K562 (cell line): Measurements from ENCODE around the gene TTLL11. TPM values are rescaled to one million over a fixed set of nuclear protein-coding genes. Genes with fewer than 3 reads are reported as not detected.

ENCODE experiments used
- ATAC-seq: fragments of 200-7000 bp; cut with Tn5 transposase; 3 replicates; pipeline ENCODE4 v1.9.1; 2020; ENCODE audit warnings: moderate library complexity
- BruUV-seq: library from RNA; stranded (reverse); fragments of 400-500 nt; replicated peaks from 2 replicates; lab custom pipeline; 2021; lab: Mats Ljungman, UMichigan
- CTCF ChIA-PET: fragments of 300-600 bp; formaldehyde crosslinking; extraction: SDS; loops from one replicate; lab custom pipeline; 2021; ENCODE audit warnings: low intra/inter-chr PET ratio; lab: Yijun Ruan, JAX
- POLR2A ChIA-PET: fragments of 300-600, 350-650 bp; sonication (Branson Sonifier 250); formaldehyde crosslinking; extraction: SDS; loops from one replicate; lab custom pipeline; 2021; ENCODE audit warnings: antibody characterized with exemption, inconsistent platforms; lab: Yijun Ruan, JAX
- DNase-seq, 4 experiments: peaks; one replicate each; pipeline versions ENCODE4 v3.0.0 to v3.0.0-alpha.2; 2011 to 2018; ENCODE audit warnings: low spot score in 3 of 4, mixed read lengths in 3 of 4; ENCODE audit errors: extremely low read depth in 1 of 4
- FAIRE-seq: peaks from 2 replicates; lab custom pipeline; 2011; peaks lifted over from hg19 to GRCh38; lab: Jason Lieb, UNC
- H2AFZ ChIP-seq: 2 replicates; pipeline ENCODE4 v1.6.0; 2011; ENCODE audit warnings: low read depth, low read length, control low read depth, inconsistent platforms
- H3K27ac ChIP-seq: fragments of 200-600 bp; 3 replicates; pipeline ENCODE4 v1.8.0; 2011; ENCODE audit warnings: low read depth, mild to moderate bottlenecking, control low read depth, inconsistent platforms, low read length, moderate library complexity, mixed read lengths; ENCODE audit errors: extremely low read depth
- H3K27me3 ChIP-seq, 2 experiments: fragments of 300-600 bp in 1 of 2; 2 replicates in 1 of 2; 3 replicates in 1 of 2; pipeline versions ENCODE4 v1.6.0 to v1.8.0; 2011; ENCODE audit warnings: inconsistent platforms in 2 of 2, low read length in 2 of 2, mild to moderate bottlenecking in 1 of 2, mixed read lengths in 1 of 2, moderate library complexity in 1 of 2; ENCODE audit not compliant: control insufficient read depth in 2 of 2, insufficient read depth in 2 of 2
- H3K36me3 ChIP-seq: fragments of 300-600 bp; 3 replicates; pipeline ENCODE4 v1.8.0; 2011; ENCODE audit warnings: mild to moderate bottlenecking, low read length, inconsistent platforms; ENCODE audit not compliant: control insufficient read depth, insufficient read depth
- H3K4me1 ChIP-seq, 2 experiments: fragments of 200-600 bp in 1 of 2; replicated peaks in 1 of 2; 2 replicates in 1 of 2; 3 replicates in 1 of 2; pipeline versions ENCODE4 v1.5.1 to v1.8.0; 2011; ENCODE audit warnings: inconsistent platforms in 2 of 2, low read length in 2 of 2, mild to moderate bottlenecking in 1 of 2, mixed read lengths in 1 of 2, moderate library complexity in 1 of 2; ENCODE audit not compliant: control insufficient read depth in 2 of 2, insufficient read depth in 2 of 2
- H3K4me2 ChIP-seq: 2 replicates; pipeline ENCODE4 v1.6.1; 2011; ENCODE audit warnings: low read length, control low read depth, inconsistent platforms, mixed read lengths; ENCODE audit not compliant: insufficient read depth
- H3K4me3 ChIP-seq: fragments of 200-600 bp; sonication (generic), shearing (Covaris generic); 2 replicates; pipeline ENCODE4 v1.5.1; 2016; ENCODE audit warnings: control low read depth, inconsistent platforms
- H3K79me2 ChIP-seq: fragments of 200-600 bp; 3 replicates; pipeline ENCODE4 v1.8.0; 2011; ENCODE audit warnings: low read length, inconsistent platforms; ENCODE audit not compliant: control insufficient read depth, insufficient read depth
- H3K9ac ChIP-seq, 2 experiments: 2 replicates each; pipeline versions ENCODE4 v1.6.0 to v1.6.1; 2011; ENCODE audit warnings: low read depth in 2 of 2, low read length in 2 of 2, control low read depth in 1 of 2, inconsistent platforms in 1 of 2, mild to moderate bottlenecking in 1 of 2, mixed read lengths in 1 of 2; ENCODE audit not compliant: insufficient read depth in 1 of 2
- H3K9me1 ChIP-seq: one replicate; pipeline ENCODE4 v1.6.0; 2011; ENCODE audit warnings: inconsistent platforms, mild to moderate bottlenecking, low read length, moderate library complexity; ENCODE audit not compliant: control insufficient read depth, insufficient read depth
- H3K9me3 ChIP-seq: replicated peaks from 2 replicates; pipeline ENCODE4 v1.5.1; 2011; ENCODE audit warnings: low read depth, low read length, inconsistent platforms; ENCODE audit not compliant: control insufficient read depth, insufficient read depth
- H4K20me1 ChIP-seq: replicated peaks from 2 replicates; pipeline ENCODE4 v1.6.1; 2011; ENCODE audit warnings: low read length, inconsistent platforms, mixed read lengths; ENCODE audit not compliant: control insufficient read depth, insufficient read depth
- ASH1L ChIP-seq: fragments of 450-650 bp; IDR thresholded peaks from 2 replicates; pipeline ENCODE4 v1.6.1; 2018; ENCODE audit warnings: borderline replicate concordance, mild to moderate bottlenecking, low read depth; ENCODE audit not compliant: partially characterized antibody
- CAMTA2 ChIP-seq: fragments of 250-450 bp; sonication (Bioruptor Pico); conservative IDR thresholded peaks from 2 replicates; pipeline ENCODE4 v1.5.1; 2022
- DMBX1 ChIP-seq: fragments of 250-450 bp; sonication (Bioruptor Pico); IDR thresholded peaks from 2 replicates; pipeline ENCODE4 v1.8.0; 2022; ENCODE audit warnings: inconsistent platforms, mild to moderate bottlenecking, moderate library complexity, borderline replicate concordance
- HDAC1 ChIP-seq, 2 experiments: fragments of 450-650 bp; IDR thresholded peaks; 2 replicates each; pipeline ENCODE4 v1.6.1; 2016 to 2017; ENCODE audit warnings: inconsistent platforms in 1 of 2, mild to moderate bottlenecking in 1 of 2, moderate library complexity in 1 of 2
- MED1 ChIP-seq: sonication (generic); formaldehyde crosslinking; IDR thresholded peaks from 2 replicates; pipeline ENCODE4 v1.8.1; 2023; ENCODE audit warnings: missing genetic modification reagents, borderline replicate concordance
- PML ChIP-seq: IDR thresholded peaks from 2 replicates; pipeline ENCODE4 v1.6.1; 2012; ENCODE audit warnings: low read length, inconsistent platforms
- RBFOX2 ChIP-seq: fragments of 200-400 bp; formaldehyde crosslinking; IDR thresholded peaks from 2 replicates; pipeline ENCODE4 v1.6.1; 2017; ENCODE audit warnings: low read depth, mild to moderate bottlenecking, low read length, moderate library complexity
- RHOXF2B ChIP-seq: fragments of 250-450 bp; sonication (Bioruptor Pico); conservative IDR thresholded peaks from 2 replicates; pipeline ENCODE4 v1.5.1; 2021
- SMAD4 ChIP-seq: fragments of 250-450 bp; sonication (Bioruptor Pico); conservative IDR thresholded peaks from 2 replicates; pipeline ENCODE4 v1.8.0; 2021; ENCODE audit warnings: inconsistent platforms, mild to moderate bottlenecking, moderate library complexity
- SMARCE1 ChIP-seq: fragments of 450-650 bp; IDR thresholded peaks from 2 replicates; pipeline ENCODE4 v1.7.1; 2016; ENCODE audit warnings: mild to moderate bottlenecking
- ZNF707 ChIP-seq: fragments of 250-450 bp; sonication (Bioruptor Pico); conservative IDR thresholded peaks from 2 replicates; pipeline ENCODE4 v1.8.0; 2022; ENCODE audit warnings: inconsistent platforms, mild to moderate bottlenecking, moderate library complexity
- ZNF717 ChIP-seq: fragments of 250-450 bp; sonication (Bioruptor Pico); IDR thresholded peaks from 2 replicates; pipeline ENCODE4 v1.5.0; 2021
- WGBS: fragments of 100-300 bp; shearing (Covaris generic); methylation state at CpG from one replicate; pipeline ENCODE4 v1.1.6; 2016; ENCODE audit warnings: low coverage, mixed read lengths; ENCODE audit not compliant: insufficient coverage; ENCODE audit errors: missing lambda C conversion rate; 5-methylcytosine and 5-hydroxymethylcytosine counted together
- in situ Hi-C: fragments of 300-500 bp; cut with MboI; formaldehyde crosslinking; loops from 4 replicates; pipeline ENCODE4 v1.15.0; 2018; ENCODE audit warnings: inconsistent platforms, mixed read lengths
- intact Hi-C: fragments of 100-400 bp; cut with micrococcal nuclease; formaldehyde crosslinking; loops from 2 replicates; pipeline ENCODE4 v1.14.2; 2022
- polyA plus RNA-seq, 8 experiments: library from polyadenylated mRNA; depleted of rRNA in 4 of 8; stranded (reverse) in 5 of 8; unstranded in 3 of 8; fragments of >200 nt; fragmentation: Nextera tagmentation in 2 of 8; fragmentation: Illumina TruSeq in 1 of 8; extraction: Ambion mirVana in 2 of 8; extraction: Trizol in 1 of 8; gene quantifications; 2 replicates each; pipeline versions ENCODE4 v1.2.1 to v1.2.3, GENCODE V29; 2011 to 2014; ENCODE audit warnings: inconsistent platforms in 1 of 8, missing spikeins in 1 of 8
- total RNA-seq, 7 experiments: library from RNA; depleted of rRNA in 6 of 7; stranded (reverse); fragments of >200 nt in 6 of 7; fragmentation: Illumina TruSeq in 2 of 7; extraction: Trizol in 2 of 7; gene quantifications; 2 replicates each; pipeline versions ENCODE4 v1.2.1 to v1.2.3, GENCODE V29; 2011 to 2021; ENCODE audit warnings: low replicate concordance in 1 of 7
- TF ChIP-seq, protein P1 (sequence below), 2 experiments: fragments of 450-650 bp in 1 of 2; sonication (generic) in 1 of 2; formaldehyde crosslinking in 1 of 2; IDR thresholded peaks in 1 of 2; conservative IDR thresholded peaks in 1 of 2; 2 replicates each; pipeline versions ENCODE4 v1.6.1 to v1.8.1; 2016 to 2023; ENCODE audit warnings: mild to moderate bottlenecking in 2 of 2, moderate library complexity in 2 of 2, inconsistent platforms in 1 of 2, missing genetic modification reagents in 1 of 2
- TF ChIP-seq, protein P2 (sequence below): fragments of 450-650 bp; IDR thresholded peaks from 2 replicates; pipeline ENCODE4 v1.6.1; 2016; ENCODE audit warnings: missing biosample characterization, missing genetic modification characterization
- TF ChIP-seq, protein P3 (sequence below): IDR thresholded peaks from 2 replicates; pipeline ENCODE4 v1.6.1; 2014; ENCODE audit warnings: antibody characterized with exemption

Gene TTLL11
- total and polyA plus RNA-seq, 9 of the 15 experiments (the other 6 are each of a cell fraction or from before 2014, with no cell fraction given), result 0.83 to 4.4 (median 2.7) TPM

- CTCF ChIA-PET, result no interaction called here
- no peak overlapping the region for H3K27ac ChIP-seq
- in situ Hi-C loops, result no loop called here
- TF ChIP-seq RBFOX2 (no peak), HDAC1 (IDR thresholded peaks at IDR 0.05) (no peak), PML (no peak), RHOXF2B (CRISPR knock-in tag) (no peak), ASH1L (no peak), MED1 (CRISPR knock-in tag) (no peak), ZNF707 (CRISPR knock-in tag) (no peak), SMAD4 (no peak), CAMTA2 (CRISPR knock-in tag) (no peak), DMBX1 (no peak), ZNF717 (CRISPR knock-in tag) (no peak), SMARCE1 (no peak)
- TF ChIP-seq, protein P1, sequence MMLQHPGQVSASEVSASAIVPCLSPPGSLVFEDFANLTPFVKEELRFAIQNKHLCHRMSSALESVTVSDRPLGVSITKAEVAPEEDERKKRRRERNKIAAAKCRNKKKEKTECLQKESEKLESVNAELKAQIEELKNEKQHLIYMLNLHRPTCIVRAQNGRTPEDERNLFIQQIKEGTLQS (IDR thresholded peaks at IDR 0.05), result no peak
- TF ChIP-seq, protein P1 (CRISPR knock-in tag; conservative IDR thresholded peaks at IDR 0.05), result no peak
- TF ChIP-seq, protein P2, sequence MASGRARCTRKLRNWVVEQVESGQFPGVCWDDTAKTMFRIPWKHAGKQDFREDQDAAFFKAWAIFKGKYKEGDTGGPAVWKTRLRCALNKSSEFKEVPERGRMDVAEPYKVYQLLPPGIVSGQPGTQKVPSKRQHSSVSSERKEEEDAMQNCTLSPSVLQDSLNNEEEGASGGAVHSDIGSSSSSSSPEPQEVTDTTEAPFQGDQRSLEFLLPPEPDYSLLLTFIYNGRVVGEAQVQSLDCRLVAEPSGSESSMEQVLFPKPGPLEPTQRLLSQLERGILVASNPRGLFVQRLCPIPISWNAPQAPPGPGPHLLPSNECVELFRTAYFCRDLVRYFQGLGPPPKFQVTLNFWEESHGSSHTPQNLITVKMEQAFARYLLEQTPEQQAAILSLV (tag), result no peak
- TF ChIP-seq, protein P3, sequence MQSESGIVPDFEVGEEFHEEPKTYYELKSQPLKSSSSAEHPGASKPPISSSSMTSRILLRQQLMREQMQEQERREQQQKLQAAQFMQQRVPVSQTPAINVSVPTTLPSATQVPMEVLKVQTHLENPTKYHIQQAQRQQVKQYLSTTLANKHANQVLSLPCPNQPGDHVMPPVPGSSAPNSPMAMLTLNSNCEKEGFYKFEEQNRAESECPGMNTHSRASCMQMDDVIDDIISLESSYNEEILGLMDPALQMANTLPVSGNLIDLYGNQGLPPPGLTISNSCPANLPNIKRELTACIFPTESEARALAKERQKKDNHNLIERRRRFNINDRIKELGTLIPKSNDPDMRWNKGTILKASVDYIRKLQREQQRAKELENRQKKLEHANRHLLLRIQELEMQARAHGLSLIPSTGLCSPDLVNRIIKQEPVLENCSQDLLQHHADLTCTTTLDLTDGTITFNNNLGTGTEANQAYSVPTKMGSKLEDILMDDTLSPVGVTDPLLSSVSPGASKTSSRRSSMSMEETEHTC, result no peak
These were observed 129.5 kb downstream of the TTLL11 start for GRCh38 chr9:121963528-121963995.

More at GRCh38 chr9:121963528-121963995, 129.5 kb downstream of the TTLL11 start:
- WGBS, result 2% methylated on average over 8 of the region's 8 CpGs
- BruUV-seq, result no TSS peak
- intact Hi-C loops, result no loop called here
- POLR2A ChIA-PET, result interaction anchor here (1.0 kb wide), 1 partner anchor 17 kb away, joined by 4 read pairs; no protein-coding TSS in a partner anchor
- Histone ChIP-seq H3K4me3 (no peak overlapping the region), H3K36me3 (no peaks in the 10 kb centered on the region), H3K9me3 (no peaks in the 10 kb centered on the region), H3K4me1 (no peaks in the 10 kb centered on the region), H4K20me1 (peaks cover 3% of the 10 kb centered on the region; the same call in 1 of the 2 replicates), H2AFZ (no peak overlapping the region), H3K79me2 (no peaks in the 10 kb centered on the region), H3K9ac (no peak overlapping the region), H3K4me2 (no peak overlapping the region), H3K27me3 (peaks cover 17 to 31% of the 10 kb centered on the region in 2 experiments; a peak in 4 of 5 replicates), H3K9me1 (peaks cover 2% of the 10 kb centered on the region)
- no peak for FAIRE-seq
- no peak for ATAC-seq
- no peak for DNase-seq
